SH-SY5Y (cell line): Measurements from ENCODE around the gene ADD1.

Experiments used
- GATA2 ChIP-seq: IDR thresholded peaks from 2 replicates; pipeline ENCODE4 v1.6.1; 2011; ENCODE audit warnings: mild to moderate bottlenecking, low read depth, low read length
- GATA3 ChIP-seq: IDR thresholded peaks from 2 replicates; pipeline ENCODE4 v1.6.1; 2011; ENCODE audit warnings: low read depth, mild to moderate bottlenecking, low read length, moderate library complexity

The ADD1 gene

DNA sequence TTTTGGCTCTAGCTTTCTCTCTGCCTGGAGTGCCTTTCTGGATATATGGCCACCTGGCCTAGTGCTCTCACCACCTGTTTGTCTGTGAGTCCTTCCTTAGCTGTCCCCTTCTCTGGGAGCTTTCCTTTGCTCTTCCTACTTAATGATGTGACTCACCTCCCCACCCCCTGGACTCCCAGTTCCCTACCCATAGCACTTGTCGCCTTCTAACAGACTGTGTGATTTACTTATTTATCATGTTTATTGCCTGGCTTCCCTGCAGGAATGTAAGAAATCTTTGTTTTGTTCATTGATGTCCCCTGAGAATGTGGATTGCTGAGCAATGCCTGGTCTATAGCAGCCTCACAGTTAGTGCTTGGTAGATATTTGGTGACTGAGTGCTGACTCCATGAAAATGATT is 18.9 kb downstream of the ADD1 start:
- TF ChIP-seq GATA2 (no peak), GATA3 (no peak)

DNA sequence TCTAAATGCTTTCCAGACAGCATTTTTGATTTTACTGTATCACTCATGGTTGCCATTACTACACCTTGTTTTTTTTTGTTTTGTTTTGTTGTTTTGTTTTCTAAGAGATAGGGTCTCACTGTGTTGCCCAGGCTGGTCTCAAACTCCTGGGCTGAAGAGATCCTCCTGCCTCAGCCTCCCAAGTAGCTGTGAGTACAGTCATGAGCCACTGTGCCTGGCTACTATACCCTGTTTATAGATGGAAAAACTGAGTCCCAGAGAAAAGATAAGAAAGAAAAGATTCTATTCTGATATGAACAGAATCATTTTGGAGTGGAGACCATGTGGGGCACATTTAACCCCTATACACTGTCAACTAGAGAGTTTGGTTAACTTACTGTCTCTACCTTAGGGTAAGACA is 20.0 kb downstream of the ADD1 start:
- TF ChIP-seq GATA3 = no peak
- no peak for TF ChIP-seq GATA2

DNA sequence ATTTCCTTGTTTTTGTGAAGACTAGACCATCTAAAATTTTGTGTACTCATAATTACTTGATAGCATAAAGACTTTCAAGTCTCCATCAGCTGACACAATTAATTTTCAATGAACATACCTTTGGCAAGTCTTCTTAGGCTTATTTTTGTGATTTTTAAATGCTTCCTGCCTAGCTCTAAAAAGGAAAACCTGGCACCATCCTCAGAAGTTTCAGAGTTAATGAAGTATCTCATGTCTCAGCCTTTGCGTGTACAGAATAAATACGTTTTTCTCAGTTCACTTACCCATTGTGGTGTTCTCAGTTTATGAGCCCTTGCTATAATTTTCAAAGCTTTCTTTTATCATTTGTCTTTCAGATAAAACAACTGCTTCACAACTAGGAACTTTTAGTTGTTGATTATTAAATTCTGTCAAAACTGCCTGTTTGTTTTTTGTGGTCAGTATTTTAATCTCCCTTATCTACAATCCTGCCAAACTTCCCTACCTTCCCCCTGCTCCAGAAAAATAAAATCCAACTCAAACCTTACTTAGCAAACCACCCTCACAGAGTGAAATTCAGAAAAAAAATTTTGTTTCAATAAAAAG is 21.6 kb downstream of the ADD1 start:
- TF ChIP-seq GATA2 (no peak), GATA3 (no peak)

DNA sequence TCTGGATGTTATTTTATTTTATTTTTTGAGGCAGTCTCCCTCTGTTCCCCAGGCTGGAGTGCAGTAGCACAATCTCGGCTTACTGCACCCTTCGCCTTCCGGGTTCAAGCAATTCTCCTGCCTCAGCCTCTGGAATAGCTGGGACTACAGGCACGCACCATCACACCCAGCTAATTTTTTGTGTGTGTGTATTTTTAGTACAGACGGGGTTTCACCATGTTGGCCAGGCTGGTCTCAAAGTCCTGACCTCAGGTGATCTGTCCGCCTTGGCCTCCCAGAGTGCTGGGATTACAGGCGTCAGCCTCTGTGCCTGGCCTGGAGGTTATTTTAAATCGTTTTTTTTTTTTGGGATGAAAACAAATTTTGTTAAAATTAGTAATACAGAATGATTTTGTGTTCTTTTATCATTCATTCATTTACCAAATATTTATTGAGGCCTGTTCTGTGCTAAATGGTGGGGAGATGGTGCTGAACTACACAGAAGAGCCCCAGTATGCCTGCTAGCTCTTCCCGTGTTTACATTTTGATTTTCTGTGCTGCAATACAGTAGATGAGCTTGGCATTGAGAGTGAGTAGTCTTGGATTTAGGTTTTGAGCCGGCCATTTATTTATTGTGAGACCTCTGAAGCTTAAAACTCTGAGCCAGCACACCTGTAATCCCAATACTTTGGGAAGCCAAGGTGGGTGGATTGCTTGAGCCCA is 22.7 kb downstream of the ADD1 start:
- TF ChIP-seq GATA2 (no peak), GATA3 (no peak)

DNA sequence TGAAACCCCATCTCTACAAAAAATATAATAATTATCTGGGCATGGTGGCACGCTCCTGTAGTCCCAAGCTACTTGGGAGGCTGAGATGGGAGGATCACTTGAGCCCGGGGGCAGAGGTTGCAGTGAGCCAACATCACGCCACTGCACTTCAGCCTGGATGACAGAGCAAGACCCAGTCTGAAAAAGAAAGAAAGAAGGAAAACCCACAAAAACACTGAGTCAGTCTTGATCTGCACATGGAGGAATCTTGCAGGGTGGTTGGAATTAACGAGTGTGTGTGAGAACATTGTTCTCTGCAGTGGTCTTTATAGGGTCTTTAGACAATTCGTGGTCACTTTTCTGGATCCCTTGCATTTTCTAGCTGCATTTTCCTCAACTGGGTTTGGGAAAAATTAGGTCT is 23.2 kb downstream of the ADD1 start:
- TF ChIP-seq GATA3 (no peak), GATA2 (no peak)

DNA sequence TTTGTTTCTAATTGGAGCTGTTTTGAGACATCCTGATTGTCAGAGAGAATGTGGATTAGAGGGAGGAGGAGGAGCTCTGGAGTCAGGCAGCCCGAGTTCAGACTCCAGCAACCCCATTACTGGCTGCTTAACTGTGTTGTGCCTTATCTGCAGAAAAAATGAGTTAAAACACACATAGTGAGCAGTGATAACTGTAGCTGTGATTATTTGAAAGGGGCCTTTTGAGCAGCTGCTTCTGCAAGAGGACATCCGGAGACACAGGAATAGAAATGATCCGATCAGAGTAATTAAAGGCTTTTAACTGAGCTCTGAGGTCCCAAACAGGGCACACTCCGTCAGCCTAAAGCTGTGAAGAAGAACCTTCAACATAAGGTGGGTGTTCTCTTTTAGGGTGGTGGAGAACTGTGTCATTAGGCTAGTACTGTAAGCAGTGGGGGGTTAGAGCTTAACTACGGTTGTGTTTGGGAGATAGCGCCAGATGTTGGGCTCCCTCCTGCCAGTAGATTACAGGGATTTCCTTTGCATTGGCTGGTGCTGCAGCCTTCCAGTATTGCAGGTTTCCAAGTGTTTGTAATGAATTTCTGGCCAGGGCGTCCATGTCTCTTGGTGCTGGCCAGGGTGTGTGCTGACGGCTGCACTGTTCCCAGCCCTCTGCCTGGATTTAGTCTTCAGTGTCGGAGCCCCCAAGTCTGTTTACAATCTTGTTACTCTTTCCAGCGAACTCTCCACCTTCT is 24.3 kb downstream of the ADD1 start:
- TF ChIP-seq GATA2 (no peak), GATA3 (no peak)

DNA sequence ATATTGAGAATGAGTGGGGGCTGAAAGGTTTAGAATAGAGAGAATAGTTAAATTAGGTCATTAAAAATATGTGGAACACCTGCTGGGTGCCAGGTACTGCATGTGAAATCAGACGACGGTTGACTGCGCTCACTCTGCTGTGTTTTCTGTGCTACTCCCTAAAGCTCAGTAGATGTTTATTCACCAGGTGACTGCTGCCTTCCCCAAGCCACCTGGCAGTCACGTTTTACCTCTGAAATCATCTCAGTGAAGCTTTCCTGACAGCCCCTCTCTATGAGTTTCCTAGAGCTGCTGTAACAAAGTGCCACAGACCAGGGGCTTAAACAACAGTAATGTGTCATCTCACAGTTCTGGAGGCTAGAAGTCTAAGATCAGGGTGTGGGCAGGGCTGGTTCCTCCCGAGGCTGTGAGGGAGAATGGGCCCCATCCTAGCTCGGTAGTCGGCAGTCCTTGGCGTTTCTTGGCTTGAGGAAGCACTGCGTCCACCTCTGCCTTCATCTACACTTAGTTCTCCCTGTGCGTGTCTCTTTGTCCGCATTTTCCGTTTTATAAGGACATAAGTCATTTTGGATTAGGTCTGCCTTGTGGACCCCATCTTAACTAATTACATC is 25.3 kb downstream of the ADD1 start:
- TF ChIP-seq GATA3 (no peak), GATA2 (no peak)

DNA sequence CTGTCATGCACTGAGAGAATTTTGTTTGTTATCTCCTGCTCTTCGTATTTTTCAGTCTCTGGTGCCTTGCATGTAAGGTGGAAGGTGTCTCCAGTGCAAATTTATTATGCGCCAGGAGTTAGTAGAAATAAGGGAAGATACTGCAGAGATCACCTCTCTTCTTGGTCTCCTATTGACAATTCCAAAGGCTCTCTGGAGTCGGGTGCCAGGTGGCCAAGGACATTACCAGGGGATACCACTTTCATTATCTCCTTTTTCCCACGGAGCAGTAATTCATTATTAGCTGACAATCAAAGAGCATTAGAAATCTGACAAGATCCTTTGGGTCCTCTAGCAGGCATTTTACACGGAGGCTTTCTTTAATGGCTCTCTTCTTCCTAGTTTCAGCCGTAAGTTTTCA is 26.0 kb downstream of the ADD1 start:
- TF ChIP-seq GATA3 (no peak), GATA2 (no peak)

DNA sequence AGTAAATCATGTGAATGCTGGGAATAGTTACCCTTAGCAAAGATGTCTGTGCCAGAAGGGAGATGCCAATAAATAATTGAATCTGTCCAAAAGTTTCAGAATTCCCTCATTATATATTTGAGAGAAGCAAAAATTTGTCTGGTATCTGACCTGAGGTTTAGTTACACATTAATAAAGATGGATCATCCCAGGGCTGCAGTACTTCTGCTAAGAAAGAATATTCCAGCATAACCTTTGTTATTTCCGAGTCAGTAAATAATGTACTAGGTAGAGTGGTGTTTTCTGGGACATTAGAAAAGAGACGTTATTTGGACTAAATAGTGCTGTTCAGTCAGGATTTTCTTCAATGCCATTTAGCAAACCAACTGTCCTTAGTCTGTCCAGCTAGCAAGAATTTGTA is 26.4 kb downstream of the ADD1 start:
- TF ChIP-seq GATA2 = no peak
- TF ChIP-seq GATA3 = no peak

DNA sequence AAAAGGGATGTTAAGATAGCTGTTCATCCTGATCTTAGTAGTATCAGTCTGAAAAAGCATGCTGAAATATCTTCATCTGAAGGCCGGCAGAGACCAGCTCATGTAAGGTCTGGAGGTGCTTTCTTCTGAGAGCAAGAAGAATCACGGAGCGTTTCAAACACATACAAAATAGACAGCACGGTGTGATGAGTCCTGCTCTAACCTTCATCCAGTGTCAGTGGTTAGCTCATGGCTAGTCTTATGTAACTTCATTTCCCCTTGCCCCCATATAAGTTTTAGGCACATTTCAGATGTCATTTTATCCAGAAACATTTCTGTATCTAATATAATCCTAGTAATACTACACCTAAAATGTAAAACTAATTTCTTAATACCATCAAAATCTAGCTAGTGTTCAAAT is 27.8 kb downstream of the ADD1 start:
- TF ChIP-seq GATA2 (no peak), GATA3 (no peak)

DNA sequence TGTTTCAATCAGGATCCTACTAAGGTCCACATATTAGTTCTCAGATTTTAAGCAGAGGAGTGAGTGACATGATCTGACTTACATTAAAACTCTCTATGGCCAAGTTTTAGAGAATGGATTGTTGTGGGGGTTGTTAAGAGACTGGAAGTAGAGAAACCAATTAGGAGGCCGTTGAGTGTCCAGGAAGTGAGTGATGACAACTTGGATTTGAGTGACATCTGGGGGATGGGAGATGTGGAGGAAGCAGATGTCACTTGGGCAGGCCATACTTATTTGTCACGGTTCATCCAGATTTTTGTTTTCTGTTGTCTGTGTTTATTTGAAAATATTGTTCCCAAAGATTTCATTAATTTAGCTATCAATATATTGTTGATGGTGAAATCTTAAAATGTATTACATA is 28.3 kb downstream of the ADD1 start:
- no peak for TF ChIP-seq GATA3
- TF ChIP-seq GATA2 = no peak

DNA sequence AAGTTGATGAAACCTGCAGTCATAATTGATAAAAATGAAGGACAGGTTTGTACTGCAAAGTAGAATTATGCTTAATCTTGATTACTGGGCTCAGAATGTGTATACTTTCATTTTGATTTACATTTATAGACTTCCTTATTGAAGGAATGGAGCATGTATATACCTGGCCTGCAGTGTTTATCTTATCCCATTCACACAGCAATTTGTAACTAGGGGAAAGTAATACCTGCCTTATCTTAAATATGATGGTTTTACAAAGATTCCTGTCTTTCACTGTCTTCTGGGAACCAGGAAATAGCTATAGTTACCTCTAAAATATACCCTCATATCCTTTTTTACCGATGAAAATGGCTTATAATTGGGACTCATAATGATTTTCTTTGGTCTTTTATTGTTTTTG is 29.7 kb downstream of the ADD1 start:
- TF ChIP-seq GATA3 (no peak), GATA2 (no peak)

DNA sequence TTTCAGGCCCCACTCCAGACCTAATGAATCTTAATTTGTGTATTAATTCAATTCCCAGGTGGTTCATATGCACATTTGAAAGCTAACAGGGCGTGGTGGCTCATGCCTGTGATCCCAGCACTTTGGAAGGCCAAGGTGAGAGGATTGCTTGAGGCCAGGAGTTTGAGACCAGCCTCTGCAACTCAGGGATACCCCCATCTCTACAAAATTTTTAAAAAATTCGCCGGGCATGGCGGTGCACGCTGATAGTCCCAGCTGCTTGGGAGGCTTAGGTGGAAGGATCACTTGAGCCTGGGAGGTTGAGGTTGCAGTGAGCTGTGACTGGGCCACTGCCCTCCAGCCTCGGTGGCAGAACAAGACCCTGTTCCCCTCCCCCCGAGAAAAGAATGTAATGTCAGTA is 31.2 kb downstream of the ADD1 start:
- TF ChIP-seq GATA2 = no peak
- TF ChIP-seq GATA3 = no peak

DNA sequence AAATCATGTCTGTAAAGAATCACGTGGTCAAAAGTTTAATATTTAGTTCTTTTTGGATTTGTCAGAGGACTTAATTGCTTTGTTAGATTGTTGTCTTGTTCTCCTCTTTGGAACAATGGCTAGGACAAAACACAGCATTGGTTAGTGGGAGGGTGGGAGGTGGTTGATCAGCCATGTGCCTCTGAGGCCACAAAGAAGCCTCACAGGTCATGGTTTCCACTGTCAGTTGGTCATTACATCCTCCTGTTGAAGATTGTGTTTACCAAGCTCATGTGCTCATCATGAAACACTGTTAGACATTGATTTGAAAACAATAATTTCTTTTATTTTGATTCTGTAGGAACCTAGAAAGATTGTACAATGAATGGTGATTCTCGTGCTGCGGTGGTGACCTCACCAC is 31.9 kb downstream of the ADD1 start:
- TF ChIP-seq GATA2 = no peak
- no peak for TF ChIP-seq GATA3

DNA sequence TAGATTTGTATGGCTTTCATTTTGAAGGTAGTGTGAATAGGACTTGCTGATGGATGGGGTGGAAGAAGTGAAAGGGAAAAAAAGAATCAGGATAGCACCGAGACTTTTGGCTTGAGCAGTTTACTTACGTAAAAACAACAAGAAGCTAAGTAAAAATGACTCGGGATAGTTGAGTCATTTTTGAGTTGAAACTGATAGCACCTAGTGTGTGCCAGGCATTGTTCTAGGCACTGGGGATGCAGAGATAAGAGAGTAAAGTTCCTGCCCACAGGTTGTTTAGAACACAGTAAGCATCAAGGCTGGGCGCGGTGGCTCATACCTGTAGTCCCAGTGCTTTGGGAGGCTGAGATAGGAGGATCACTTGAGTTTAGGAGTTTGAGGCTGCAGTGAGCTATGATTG is 34.7 kb downstream of the ADD1 start:
- TF ChIP-seq GATA2 = no peak
- TF ChIP-seq GATA3 = no peak
